Measurements from ENCODE around the gene TCP11.

TCP11 gene

DNA sequence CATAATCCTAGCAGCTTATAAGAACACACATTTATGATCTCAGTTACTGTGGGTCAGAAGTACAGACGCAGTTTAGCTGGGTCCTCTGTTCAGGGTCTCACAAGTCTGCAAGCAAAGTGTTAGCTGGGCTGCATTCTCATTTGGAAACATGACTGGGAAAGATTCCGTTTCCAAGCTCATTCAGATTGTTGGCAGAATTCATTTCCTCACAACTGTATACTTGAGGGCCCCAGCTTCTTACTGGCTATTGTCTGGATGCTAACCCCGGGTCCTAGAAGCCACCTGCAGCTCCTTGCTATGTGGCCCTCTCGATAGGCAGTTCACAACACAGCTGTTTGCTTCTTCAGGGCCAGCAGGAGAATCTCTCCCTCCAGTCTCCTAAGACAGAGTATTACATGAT is 13.1 kb downstream of the TCP11 start:
- no peak overlapping the region for H2BK15ac ChIP-seq (ENCODE audit: low read length)
- no CpG with 5 or more reads among the region's 4 CpGs for WGBS, 2 donors (ENCODE audit: extremely low coverage in 2 of 2, insufficient read length in 2 of 2, insufficient replicate concordance in 1 of 2)
- no peak for DNase-seq (ENCODE audit: low spot score)

DNA sequence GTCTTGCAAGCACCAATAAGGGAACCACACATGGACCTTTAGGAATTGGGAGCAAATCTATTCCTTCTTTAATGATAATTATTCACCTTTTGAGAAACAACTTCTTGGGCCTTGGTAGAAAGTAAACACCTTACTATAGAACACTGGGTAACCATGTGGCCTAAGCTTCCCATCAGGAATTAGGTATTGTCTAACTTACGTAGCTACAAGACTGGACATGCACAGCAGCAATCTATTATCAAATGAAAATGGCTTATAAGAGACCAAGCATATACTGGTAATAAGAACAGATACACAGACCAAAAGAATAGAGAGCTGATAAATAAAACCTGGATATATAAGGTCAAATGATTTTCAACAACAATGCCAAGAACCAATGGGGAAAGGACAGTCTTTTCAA is 16.8 kb downstream of the TCP11 start:
- Histone ChIP-seq H3K18ac (ENCODE audit: low read length) (no peak overlapping the region), H2BK12ac (ENCODE audit: low read length) (no peak overlapping the region), H3K4ac (ENCODE audit: low read length) (no peak overlapping the region), H3K23ac (ENCODE audit: low read depth, low read length, poor library complexity) (no peak overlapping the region), H2AK5ac (ENCODE audit: low read depth, low read length) (no peak overlapping the region), H3K4me1 (ENCODE audit: control insufficient read depth in 2 of 2, insufficient read depth in 1 of 2, low read depth in 1 of 2, low read length in 2 of 2) (peaks cover 0 to 7% of the 10 kb centered on the region in 2 donors), H3K36me3 (replicated peaks in 1 of 2; ENCODE audit: control insufficient read depth in 2 of 2, insufficient read depth in 2 of 2, low read length in 2 of 2) (no peaks in the 10 kb centered on the region), H3K27ac (replicated peaks; ENCODE audit: low read length) (no peak overlapping the region), H3K14ac (ENCODE audit: low read length) (no peak overlapping the region), H3K4me2 (ENCODE audit: insufficient read depth, low read length, poor library complexity, severe bottlenecking) (no peak overlapping the region), H2BK15ac (ENCODE audit: low read length) (no peak overlapping the region), H3K27me3 (ENCODE audit: control insufficient read depth in 3 of 3, insufficient read depth in 3 of 3, low read depth in 1 of 3, low read length in 3 of 3) (no peaks in the 10 kb centered on the region), H3K4me3 (ENCODE audit: low read length in 2 of 2) (no peak overlapping the region), H2BK5ac (ENCODE audit: low read length) (no peak overlapping the region), H2BK120ac (ENCODE audit: low read depth, low read length) (no peak overlapping the region), H2AFZ (ENCODE audit: low read length) (no peak overlapping the region), H4K8ac (ENCODE audit: low read depth, low read length) (no peak overlapping the region), H4K91ac (ENCODE audit: low read depth, low read length, poor library complexity) (no peak overlapping the region), H3K9me3 (replicated peaks in 1 of 2; ENCODE audit: control insufficient read depth in 2 of 2, insufficient read depth in 1 of 2, low read depth in 1 of 2, low read length in 2 of 2) (peaks cover 0 to 7% of the 10 kb centered on the region in 2 donors), H3K79me1 (ENCODE audit: low read depth, low read length) (no peaks in the 10 kb centered on the region), H3K9ac (ENCODE audit: low read depth, low read length, poor library complexity) (no peak overlapping the region)
- no CpG with 5 or more reads among the region's 1 CpG for WGBS, 2 donors (ENCODE audit: extremely low coverage in 2 of 2, insufficient read length in 2 of 2, insufficient replicate concordance in 1 of 2)
- no peak for DNase-seq (ENCODE audit: low spot score)

More for the DNA sequence above, 13.1 kb downstream of the TCP11 start:
- Histone ChIP-seq H3K4ac (ENCODE audit: low read length) (no peak overlapping the region), H3K23ac (ENCODE audit: low read depth, low read length, poor library complexity) (no peak overlapping the region), H3K18ac (ENCODE audit: low read length) (no peak overlapping the region), H3K27ac (replicated peaks; ENCODE audit: low read length) (no peak overlapping the region), H3K9me3 (replicated peaks in 1 of 2; ENCODE audit: control insufficient read depth in 2 of 2, insufficient read depth in 1 of 2, low read depth in 1 of 2, low read length in 2 of 2) (peaks cover 0 to under 1% of the 10 kb centered on the region in 2 donors), H4K91ac (ENCODE audit: low read depth, low read length, poor library complexity) (no peak overlapping the region), H2AFZ (ENCODE audit: low read length) (peak overlapping the region; percentile 78), H3K36me3 (replicated peaks in 1 of 2; ENCODE audit: control insufficient read depth in 2 of 2, insufficient read depth in 2 of 2, low read length in 2 of 2) (no peaks in the 10 kb centered on the region), H3K4me2 (ENCODE audit: insufficient read depth, low read length, poor library complexity, severe bottlenecking) (no peak overlapping the region), H3K9ac (ENCODE audit: low read depth, low read length, poor library complexity) (no peak overlapping the region), H3K79me1 (ENCODE audit: low read depth, low read length) (no peaks in the 10 kb centered on the region), H3K27me3 (ENCODE audit: control insufficient read depth in 3 of 3, insufficient read depth in 3 of 3, low read depth in 1 of 3, low read length in 3 of 3) (no peaks in the 10 kb centered on the region), H3K4me1 (ENCODE audit: control insufficient read depth in 2 of 2, insufficient read depth in 1 of 2, low read depth in 1 of 2, low read length in 2 of 2) (peaks cover 0 to 7% of the 10 kb centered on the region in 2 donors), H2BK5ac (ENCODE audit: low read length) (no peak overlapping the region), H2BK120ac (ENCODE audit: low read depth, low read length) (no peak overlapping the region), H3K14ac (ENCODE audit: low read length) (no peak overlapping the region), H2BK12ac (ENCODE audit: low read length) (no peak overlapping the region), H3K4me3 (ENCODE audit: low read length in 2 of 2) (no peak overlapping the region), H2AK5ac (ENCODE audit: low read depth, low read length) (no peak overlapping the region), H4K8ac (ENCODE audit: low read depth, low read length) (no peak overlapping the region)

DNA sequence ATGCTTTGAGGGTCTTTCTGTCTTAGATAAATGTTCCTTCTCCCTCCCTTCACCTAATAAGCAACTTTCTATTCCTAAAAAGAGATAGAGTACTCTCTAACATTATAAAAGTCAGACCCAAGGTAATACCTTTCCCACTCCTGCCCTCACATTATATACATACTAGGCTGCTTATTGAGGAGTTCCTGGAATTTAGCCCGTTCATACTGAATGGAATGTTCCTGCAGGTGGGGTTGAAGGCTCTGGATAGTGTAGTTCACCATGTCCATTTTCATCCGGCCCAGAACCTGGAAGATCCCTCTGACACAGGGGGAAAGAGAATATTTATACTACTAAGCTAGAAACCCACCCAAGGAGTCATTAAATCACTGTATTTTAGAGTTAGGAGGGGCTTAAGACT is 20.4 kb downstream of the TCP11 start:
- H3K4me1 ChIP-seq (ENCODE audit: control insufficient read depth in 2 of 2, insufficient read depth in 1 of 2, low read depth in 1 of 2, low read length in 2 of 2): no peaks in the 10 kb centered on the region
- H3K23ac ChIP-seq (ENCODE audit: low read depth, low read length, poor library complexity): no peak overlapping the region
- H4K91ac ChIP-seq (ENCODE audit: low read depth, low read length, poor library complexity): no peak overlapping the region
- H2BK12ac ChIP-seq (ENCODE audit: low read length): no peak overlapping the region
- no peak overlapping the region for H2AFZ ChIP-seq (ENCODE audit: low read length)
- H3K36me3 ChIP-seq (replicated peaks in 1 of 2; ENCODE audit: control insufficient read depth in 2 of 2, insufficient read depth in 2 of 2, low read length in 2 of 2): no peaks in the 10 kb centered on the region
- H3K27me3 ChIP-seq (ENCODE audit: control insufficient read depth in 3 of 3, insufficient read depth in 3 of 3, low read depth in 1 of 3, low read length in 3 of 3): peaks cover 0 to 13% (median 0%) of the 10 kb centered on the region in 3 experiments
- H2BK15ac ChIP-seq (ENCODE audit: low read length): no peak overlapping the region
- H3K4me3 ChIP-seq (ENCODE audit: low read length in 2 of 2): no peak overlapping the region
- no peak overlapping the region for H2BK120ac ChIP-seq (ENCODE audit: low read depth, low read length)
- no peak overlapping the region for H3K4ac ChIP-seq (ENCODE audit: low read length)
- H3K18ac ChIP-seq (ENCODE audit: low read length): no peak overlapping the region
- no peaks in the 10 kb centered on the region for H3K79me1 ChIP-seq (ENCODE audit: low read depth, low read length)
- no peak overlapping the region for H2BK5ac ChIP-seq (ENCODE audit: low read length)
- no peak overlapping the region for H3K14ac ChIP-seq (ENCODE audit: low read length)
- no CpG with 5 or more reads among the region's 2 CpGs for WGBS, 2 donors (ENCODE audit: extremely low coverage in 2 of 2, insufficient read length in 2 of 2, insufficient replicate concordance in 1 of 2)
- no peak for DNase-seq (ENCODE audit: low spot score)
- no peak overlapping the region for H3K9ac ChIP-seq (ENCODE audit: low read depth, low read length, poor library complexity)
- H3K27ac ChIP-seq (replicated peaks; ENCODE audit: low read length): no peak overlapping the region
- no peak overlapping the region for H2AK5ac ChIP-seq (ENCODE audit: low read depth, low read length)
- H4K8ac ChIP-seq (ENCODE audit: low read depth, low read length): no peak overlapping the region
- peaks cover 0 to 7% of the 10 kb centered on the region in 2 donors for H3K9me3 ChIP-seq (replicated peaks in 1 of 2; ENCODE audit: control insufficient read depth in 2 of 2, insufficient read depth in 1 of 2, low read depth in 1 of 2, low read length in 2 of 2)
- H3K4me2 ChIP-seq (ENCODE audit: insufficient read depth, low read length, poor library complexity, severe bottlenecking): no peak overlapping the region

DNA sequence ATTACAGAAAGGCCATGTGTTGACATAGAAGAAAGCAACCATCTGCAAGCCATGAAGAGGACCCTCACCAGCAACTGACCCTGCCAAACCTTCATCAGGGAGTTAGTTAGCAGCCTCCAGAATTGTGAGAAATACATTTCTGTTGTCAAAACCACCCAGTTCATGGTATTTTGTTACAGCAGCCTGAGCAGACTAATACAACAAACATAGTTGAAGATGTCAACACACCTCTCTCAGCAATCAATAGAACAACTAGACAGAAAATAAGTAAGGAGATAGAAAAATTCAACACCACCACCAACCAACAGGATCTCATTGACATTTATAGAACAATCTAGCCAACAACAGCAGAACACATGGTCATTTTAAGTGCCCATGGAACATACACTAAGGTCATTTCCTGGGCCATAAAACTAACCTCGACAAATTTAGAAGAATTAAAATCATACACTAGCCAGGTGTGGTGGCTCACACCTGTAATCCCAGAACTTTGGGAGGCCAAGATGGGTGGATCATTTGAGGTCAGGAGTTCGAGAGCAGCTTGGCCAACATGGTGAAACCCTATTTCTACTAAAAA is 32.7 kb downstream of the TCP11 start:
- no peak overlapping the region for H2BK5ac ChIP-seq (ENCODE audit: low read length)
- H3K36me3 ChIP-seq (replicated peaks in 1 of 2; ENCODE audit: control insufficient read depth in 2 of 2, insufficient read depth in 2 of 2, low read length in 2 of 2): no peaks in the 10 kb centered on the region
- no peak overlapping the region for H3K23ac ChIP-seq (ENCODE audit: low read depth, low read length, poor library complexity)
- no peak overlapping the region for H3K18ac ChIP-seq (ENCODE audit: low read length)
- H3K14ac ChIP-seq (ENCODE audit: low read length): no peak overlapping the region
- no peak overlapping the region for H2BK12ac ChIP-seq (ENCODE audit: low read length)
- H3K79me1 ChIP-seq (ENCODE audit: low read depth, low read length): no peaks in the 10 kb centered on the region
- no peaks in the 10 kb centered on the region for H3K27me3 ChIP-seq (ENCODE audit: control insufficient read depth in 3 of 3, insufficient read depth in 3 of 3, low read depth in 1 of 3, low read length in 3 of 3)
- H2AK5ac ChIP-seq (ENCODE audit: low read depth, low read length): no peak overlapping the region
- H4K91ac ChIP-seq (ENCODE audit: low read depth, low read length, poor library complexity): no peak overlapping the region
- no peak overlapping the region for H2BK15ac ChIP-seq (ENCODE audit: low read length)
- H3K9me3 ChIP-seq (replicated peaks in 1 of 2; ENCODE audit: control insufficient read depth in 2 of 2, insufficient read depth in 1 of 2, low read depth in 1 of 2, low read length in 2 of 2): peaks cover 0 to 3% of the 10 kb centered on the region in 2 donors
- no peak overlapping the region for H2BK120ac ChIP-seq (ENCODE audit: low read depth, low read length)
- H3K4me2 ChIP-seq (ENCODE audit: insufficient read depth, low read length, poor library complexity, severe bottlenecking): no peak overlapping the region
- H3K4me1 ChIP-seq (ENCODE audit: control insufficient read depth in 2 of 2, insufficient read depth in 1 of 2, low read depth in 1 of 2, low read length in 2 of 2): no peaks in the 10 kb centered on the region
- no peak overlapping the region for H4K8ac ChIP-seq (ENCODE audit: low read depth, low read length)
- no peak overlapping the region for H3K27ac ChIP-seq (replicated peaks; ENCODE audit: low read length)
- no peak for DNase-seq (ENCODE audit: low spot score)
- H3K4ac ChIP-seq (ENCODE audit: low read length): peak overlapping the region; percentile 53
- no CpG with 5 or more reads among the region's 2 CpGs for WGBS, 2 donors (ENCODE audit: extremely low coverage in 2 of 2, insufficient read length in 2 of 2, insufficient replicate concordance in 1 of 2)
- H3K4me3 ChIP-seq (ENCODE audit: low read length in 2 of 2): no peak overlapping the region
- no peak overlapping the region for H3K9ac ChIP-seq (ENCODE audit: low read depth, low read length, poor library complexity)
- H2AFZ ChIP-seq (ENCODE audit: low read length): no peak overlapping the region
